Fibroblast of lung (primary cell): Measurements from ENCODE around the gene AADACL3. TPM values are rescaled to one million over a fixed set of nuclear protein-coding genes. Genes with fewer than 3 reads are reported as not detected.
"Not testable (repeated sequence)": the region's sequence is repeated elsewhere in the genome, so short reads cannot be mapped to it uniquely, and the experiment has no call there.

Experiments used
- DNase-seq, 2 donors: peaks; one replicate each; pipeline versions ENCODE4 v3.0.0 to v3.0.0-alpha.2; 2010; ENCODE audit warnings: low read depth in 2 of 2
- H2AFZ ChIP-seq: 2 replicates; pipeline ENCODE4 v1.5.1; 2012; ENCODE audit warnings: low read length, control low read depth, inconsistent platforms
- H3K27ac ChIP-seq: 2 replicates; pipeline ENCODE4 v1.5.1; 2011; ENCODE audit warnings: low read length, control low read depth; ENCODE audit not compliant: insufficient read depth
- H3K27me3 ChIP-seq: 2 replicates; pipeline ENCODE4 v1.5.1; 2011; ENCODE audit warnings: mild to moderate bottlenecking, low read length; ENCODE audit not compliant: control insufficient read depth, insufficient read depth
- H3K36me3 ChIP-seq: 2 replicates; pipeline ENCODE4 v1.5.1; 2011; ENCODE audit warnings: low read length; ENCODE audit not compliant: control insufficient read depth, insufficient read depth
- H3K4me1 ChIP-seq: 2 replicates; pipeline ENCODE4 v1.5.1; 2011; ENCODE audit warnings: low read length; ENCODE audit not compliant: control insufficient read depth, insufficient read depth; ENCODE audit errors: extremely low read depth
- H3K4me2 ChIP-seq: 2 replicates; pipeline ENCODE4 v1.5.1; 2011; ENCODE audit warnings: low read length, control low read depth; ENCODE audit not compliant: insufficient read depth; ENCODE audit errors: extremely low read depth
- H3K4me3 ChIP-seq, 4 experiments: fragments of 200-600 bp in 1 of 4; sonication (generic) in 1 of 4; replicated peaks in 1 of 4; 2 replicates each; pipeline ENCODE4 v1.5.1; 2011 to 2016; ENCODE audit warnings: low read length in 4 of 4, low read depth in 3 of 4, mild to moderate bottlenecking in 3 of 4, control low read depth in 2 of 4, inconsistent platforms in 1 of 4, mixed read lengths in 1 of 4; ENCODE audit not compliant: insufficient read depth in 1 of 4; ENCODE audit errors: control extremely low read depth in 1 of 4
- H3K79me2 ChIP-seq: 2 replicates; pipeline ENCODE4 v1.5.1; 2012; ENCODE audit warnings: mild to moderate bottlenecking, low read length, inconsistent platforms; ENCODE audit not compliant: control insufficient read depth, insufficient read depth
- H3K9ac ChIP-seq: 2 replicates; pipeline ENCODE4 v1.5.1; 2011; ENCODE audit warnings: mild to moderate bottlenecking, low read length, control low read depth; ENCODE audit not compliant: insufficient read depth
- H3K9me3 ChIP-seq: 2 replicates; pipeline ENCODE4 v1.5.1; 2012; ENCODE audit warnings: low read depth, low read length; ENCODE audit not compliant: control insufficient read depth, insufficient read depth
- H4K20me1 ChIP-seq: 2 replicates; pipeline ENCODE4 v1.5.1; 2011; ENCODE audit warnings: low read length; ENCODE audit not compliant: control insufficient read depth, insufficient read depth; ENCODE audit errors: extremely low read depth
- EZH2 ChIP-seq: IDR thresholded peaks from 2 replicates; pipeline ENCODE4 v1.5.1; 2012; ENCODE audit warnings: low read length, control low read depth, mild to moderate bottlenecking; ENCODE audit errors: missing control alignments
- polyA plus RNA-seq, 2 donors: library from polyadenylated mRNA; depleted of rRNA in 1 of 2; stranded (reverse) in 1 of 2; unstranded in 1 of 2; fragments of >200 nt; gene quantifications; 2 replicates each; pipeline ENCODE4 v1.2.1, GENCODE V29; 2011 to 2012; ENCODE audit warnings: missing spikeins in 1 of 2
- total RNA-seq: library from RNA; depleted of rRNA; stranded (reverse); fragments of >200 nt; gene quantifications from 2 replicates; pipeline ENCODE4 v1.2.1, GENCODE V29; 2014
- TF ChIP-seq, protein P1 (sequence below), 2 donors: IDR thresholded peaks in 1 of 2; conservative IDR thresholded peaks in 1 of 2; 1 replicate in 1 of 2; 2 replicates in 1 of 2; pipeline ENCODE4 v1.5.1; 2011 to 2012; ENCODE audit warnings: low read length in 2 of 2, control low read depth in 1 of 2, inconsistent platforms in 1 of 2, low read depth in 1 of 2, mild to moderate bottlenecking in 1 of 2

AADACL3 gene
- total and polyA plus RNA-seq, 2 donors (not counting 1 experiment from before 2014, with no cell fraction given) = not detected

DNA sequence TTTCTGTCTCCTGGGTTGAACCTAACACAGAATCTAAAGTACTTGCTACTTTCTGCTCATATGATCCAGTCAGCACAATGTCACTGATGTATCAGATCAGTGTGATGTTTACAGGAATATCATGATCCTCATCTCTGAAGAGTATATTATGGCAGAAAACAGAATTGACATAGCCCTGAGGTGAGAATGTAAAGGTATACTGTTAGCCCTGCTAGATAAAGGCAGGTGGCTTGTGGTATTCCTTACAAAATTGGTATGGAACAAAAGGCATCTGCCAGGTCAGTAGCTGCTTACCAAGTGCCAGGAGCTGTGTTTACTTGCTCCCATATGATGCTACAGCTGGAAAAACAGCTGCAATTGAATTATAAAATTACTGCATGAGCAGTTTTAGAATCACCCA, 41.6 kb upstream of the AADACL3 start:
- Histone ChIP-seq H3K4me1 (no peaks in the 10 kb centered on the region), H3K4me2 (no peak overlapping the region), H2AFZ (no peak overlapping the region), H3K27me3 (no peaks in the 10 kb centered on the region), H3K36me3 (no peaks in the 10 kb centered on the region), H3K9ac (no peak overlapping the region), H3K79me2 (no peaks in the 10 kb centered on the region), H3K9me3 (no peaks in the 10 kb centered on the region), H3K27ac (no peak overlapping the region), H4K20me1 (no peaks in the 10 kb centered on the region), H3K4me3 (no peak overlapping the region)
- no peak for DNase-seq
- TF ChIP-seq, protein P1, sequence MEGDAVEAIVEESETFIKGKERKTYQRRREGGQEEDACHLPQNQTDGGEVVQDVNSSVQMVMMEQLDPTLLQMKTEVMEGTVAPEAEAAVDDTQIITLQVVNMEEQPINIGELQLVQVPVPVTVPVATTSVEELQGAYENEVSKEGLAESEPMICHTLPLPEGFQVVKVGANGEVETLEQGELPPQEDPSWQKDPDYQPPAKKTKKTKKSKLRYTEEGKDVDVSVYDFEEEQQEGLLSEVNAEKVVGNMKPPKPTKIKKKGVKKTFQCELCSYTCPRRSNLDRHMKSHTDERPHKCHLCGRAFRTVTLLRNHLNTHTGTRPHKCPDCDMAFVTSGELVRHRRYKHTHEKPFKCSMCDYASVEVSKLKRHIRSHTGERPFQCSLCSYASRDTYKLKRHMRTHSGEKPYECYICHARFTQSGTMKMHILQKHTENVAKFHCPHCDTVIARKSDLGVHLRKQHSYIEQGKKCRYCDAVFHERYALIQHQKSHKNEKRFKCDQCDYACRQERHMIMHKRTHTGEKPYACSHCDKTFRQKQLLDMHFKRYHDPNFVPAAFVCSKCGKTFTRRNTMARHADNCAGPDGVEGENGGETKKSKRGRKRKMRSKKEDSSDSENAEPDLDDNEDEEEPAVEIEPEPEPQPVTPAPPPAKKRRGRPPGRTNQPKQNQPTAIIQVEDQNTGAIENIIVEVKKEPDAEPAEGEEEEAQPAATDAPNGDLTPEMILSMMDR (conservative IDR thresholded peaks at IDR 0.05 in 1 of 2, IDR thresholded peaks at IDR 0.05 in 1 of 2; ENCODE audit: low read depth in 1 of 2, low read length in 2 of 2) = no peak

DNA sequence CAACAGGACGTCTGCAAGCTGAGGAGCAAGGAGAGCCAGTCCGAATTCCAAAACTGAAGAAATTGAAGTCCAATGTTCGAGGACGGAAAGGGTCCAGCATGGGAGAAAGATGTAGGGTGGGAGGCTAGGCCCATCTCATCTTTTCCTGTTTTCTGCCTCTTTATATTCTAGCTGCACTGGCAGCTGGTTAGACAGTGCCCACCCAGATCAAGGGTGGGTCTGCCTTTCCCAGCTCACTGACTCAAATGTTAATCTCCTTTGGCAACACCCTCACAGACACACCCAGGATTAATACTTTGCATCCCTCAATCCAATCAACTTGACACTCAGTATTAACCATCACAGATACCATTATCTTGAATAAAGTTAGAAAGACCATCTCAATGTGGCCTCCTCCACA, 39.8 kb upstream of the AADACL3 start:
- not testable (repeated sequence) for H3K4me1 ChIP-seq, H3K27me3 ChIP-seq, H3K27ac ChIP-seq, H2AFZ ChIP-seq, H3K36me3 ChIP-seq, DNase-seq, H3K4me2 ChIP-seq, H3K79me2 ChIP-seq, H3K9ac ChIP-seq, H4K20me1 ChIP-seq, H3K4me3 ChIP-seq, H3K9me3 ChIP-seq

DNA sequence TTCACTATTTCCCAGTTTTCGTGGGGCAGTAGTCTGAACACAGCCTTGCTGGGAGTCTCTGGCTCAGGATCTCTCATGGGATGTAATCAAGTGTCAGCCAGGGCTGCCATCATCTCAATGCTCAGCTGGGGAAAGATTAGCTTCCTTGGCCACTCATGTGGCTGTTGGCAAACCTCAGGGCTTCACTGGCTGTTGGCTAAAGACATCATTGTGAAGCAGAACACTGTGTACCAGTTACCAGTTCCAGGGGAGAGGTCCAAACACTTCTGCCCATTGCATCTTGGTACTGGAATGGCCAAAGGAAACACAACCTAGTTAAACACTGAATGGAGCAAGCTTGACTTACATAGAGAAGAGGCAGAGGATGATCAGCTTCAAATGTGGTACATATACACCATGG, 38.3 kb upstream of the AADACL3 start:
- no peaks in the 10 kb centered on the region for H3K36me3 ChIP-seq
- no peak for TF ChIP-seq EZH2
- DNase-seq = no peak
- no peaks in the 10 kb centered on the region for H3K27me3 ChIP-seq
- H3K27ac ChIP-seq = no peak overlapping the region
- H3K79me2 ChIP-seq = no peaks in the 10 kb centered on the region
- H4K20me1 ChIP-seq = no peaks in the 10 kb centered on the region
- no peak overlapping the region for H2AFZ ChIP-seq
- no peaks in the 10 kb centered on the region for H3K9me3 ChIP-seq
- H3K9ac ChIP-seq = no peak overlapping the region
- H3K4me1 ChIP-seq = no peaks in the 10 kb centered on the region
- H3K4me2 ChIP-seq = no peak overlapping the region
- H3K4me3 ChIP-seq = no peak overlapping the region

DNA sequence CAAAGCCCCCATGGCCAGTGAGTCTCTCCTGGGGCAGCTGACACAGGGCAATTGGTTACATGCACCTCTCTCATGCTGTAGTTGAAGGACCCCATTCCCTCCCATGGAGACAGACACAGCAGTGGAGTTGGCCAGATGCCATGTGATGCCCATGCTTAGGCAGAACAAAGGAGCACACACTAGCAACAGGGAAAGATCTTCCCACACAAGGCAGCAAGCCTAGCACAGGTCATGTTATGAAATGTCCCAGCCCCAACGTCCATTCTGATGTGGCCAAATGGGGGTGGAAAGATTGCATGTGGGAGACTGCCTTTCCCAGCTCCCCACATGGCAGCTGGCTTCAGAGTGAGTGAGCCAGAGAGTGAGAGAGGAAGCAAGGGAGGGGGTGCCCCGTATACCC, 37.6 kb upstream of the AADACL3 start:
- DNase-seq = no peak
- H2AFZ ChIP-seq = no peak overlapping the region
- TF ChIP-seq EZH2 = no peak
- TF ChIP-seq, protein P1 (conservative IDR thresholded peaks at IDR 0.05 in 1 of 2, IDR thresholded peaks at IDR 0.05 in 1 of 2; ENCODE audit: low read depth in 1 of 2, low read length in 2 of 2) = no peak
- no peaks in the 10 kb centered on the region for H3K9me3 ChIP-seq
- H3K4me2 ChIP-seq = no peak overlapping the region
- no peak overlapping the region for H3K27ac ChIP-seq
- no peak overlapping the region for H3K4me3 ChIP-seq
- H3K4me1 ChIP-seq = no peaks in the 10 kb centered on the region
- no peaks in the 10 kb centered on the region for H3K27me3 ChIP-seq
- no peaks in the 10 kb centered on the region for H4K20me1 ChIP-seq
- no peaks in the 10 kb centered on the region for H3K79me2 ChIP-seq
- H3K9ac ChIP-seq = no peak overlapping the region
- no peaks in the 10 kb centered on the region for H3K36me3 ChIP-seq
